PFSK-1 (cell line): ENCODE measurements around the gene TMEM43.

ENCODE experiments used
- POLR2AphosphoS5 ChIP-seq: IDR thresholded peaks from 2 replicates; pipeline ENCODE4 v1.6.1; 2012; ENCODE audit warnings: low read depth, mild to moderate bottlenecking, control low read depth, low read length, moderate library complexity
- TAF1 ChIP-seq: IDR thresholded peaks from 2 replicates; pipeline ENCODE4 v1.6.1; 2012; ENCODE audit warnings: low read length, control low read depth, borderline replicate concordance; ENCODE audit not compliant: insufficient read depth
- TF ChIP-seq, protein P1 (sequence below), 2 experiments: IDR thresholded peaks; 2 replicates each; pipeline versions ENCODE4 v1.6.1 to v1.8.0; 2011 to 2012; ENCODE audit warnings: low read depth in 2 of 2, low read length in 2 of 2, control low read depth in 1 of 2, inconsistent platforms in 1 of 2, mild to moderate bottlenecking in 1 of 2, moderate library complexity in 1 of 2; ENCODE audit not compliant: insufficient read depth in 1 of 2

DNA sequence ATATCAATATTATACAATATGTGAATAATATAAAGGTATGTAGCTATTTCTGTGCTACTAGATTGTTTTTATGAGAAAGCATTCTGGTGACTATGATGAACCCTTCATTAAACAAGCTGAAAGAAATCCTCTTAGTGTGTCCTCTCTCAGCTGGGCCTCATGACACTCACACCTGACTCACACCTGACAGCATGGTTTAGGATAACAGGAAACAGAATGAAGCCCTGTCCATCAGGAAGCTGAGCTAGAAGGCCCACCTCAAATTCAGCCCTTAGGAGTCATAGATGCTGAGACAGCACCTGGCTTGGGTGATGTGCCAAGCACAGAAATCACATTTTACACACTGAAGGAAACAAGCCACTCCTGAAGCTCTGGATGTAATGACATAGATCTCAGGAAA lies 31.0 kb upstream of the TMEM43 start:
- TF ChIP-seq POLR2AphosphoS5 (no peak), TAF1 (no peak)
- TF ChIP-seq, protein P1, sequence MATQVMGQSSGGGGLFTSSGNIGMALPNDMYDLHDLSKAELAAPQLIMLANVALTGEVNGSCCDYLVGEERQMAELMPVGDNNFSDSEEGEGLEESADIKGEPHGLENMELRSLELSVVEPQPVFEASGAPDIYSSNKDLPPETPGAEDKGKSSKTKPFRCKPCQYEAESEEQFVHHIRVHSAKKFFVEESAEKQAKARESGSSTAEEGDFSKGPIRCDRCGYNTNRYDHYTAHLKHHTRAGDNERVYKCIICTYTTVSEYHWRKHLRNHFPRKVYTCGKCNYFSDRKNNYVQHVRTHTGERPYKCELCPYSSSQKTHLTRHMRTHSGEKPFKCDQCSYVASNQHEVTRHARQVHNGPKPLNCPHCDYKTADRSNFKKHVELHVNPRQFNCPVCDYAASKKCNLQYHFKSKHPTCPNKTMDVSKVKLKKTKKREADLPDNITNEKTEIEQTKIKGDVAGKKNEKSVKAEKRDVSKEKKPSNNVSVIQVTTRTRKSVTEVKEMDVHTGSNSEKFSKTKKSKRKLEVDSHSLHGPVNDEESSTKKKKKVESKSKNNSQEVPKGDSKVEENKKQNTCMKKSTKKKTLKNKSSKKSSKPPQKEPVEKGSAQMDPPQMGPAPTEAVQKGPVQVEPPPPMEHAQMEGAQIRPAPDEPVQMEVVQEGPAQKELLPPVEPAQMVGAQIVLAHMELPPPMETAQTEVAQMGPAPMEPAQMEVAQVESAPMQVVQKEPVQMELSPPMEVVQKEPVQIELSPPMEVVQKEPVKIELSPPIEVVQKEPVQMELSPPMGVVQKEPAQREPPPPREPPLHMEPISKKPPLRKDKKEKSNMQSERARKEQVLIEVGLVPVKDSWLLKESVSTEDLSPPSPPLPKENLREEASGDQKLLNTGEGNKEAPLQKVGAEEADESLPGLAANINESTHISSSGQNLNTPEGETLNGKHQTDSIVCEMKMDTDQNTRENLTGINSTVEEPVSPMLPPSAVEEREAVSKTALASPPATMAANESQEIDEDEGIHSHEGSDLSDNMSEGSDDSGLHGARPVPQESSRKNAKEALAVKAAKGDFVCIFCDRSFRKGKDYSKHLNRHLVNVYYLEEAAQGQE (IDR thresholded peaks at IDR 0.05; ENCODE audit: insufficient read depth in 1 of 2, low read depth in 2 of 2, low read length in 2 of 2): no peak
